DMS53 treated with DMSO at 0.1 percent for 48 hours (cell line): Measurements from ENCODE around the gene BBX.
A peak's percentile ranks its signal among the peaks of the same experiment; 100 is the strongest.

Experiments
- DNase-seq: peaks from one replicate; lab custom pipeline; 2025; ENCODE audit not compliant: unreplicated experiment; lab: John Stamatoyannopoulos, UW

The BBX gene

GRCh38 chr3:107598926-107599771, 76.4 kb downstream of the BBX start:
- peak; percentile 55 for DNase-seq

DNA sequence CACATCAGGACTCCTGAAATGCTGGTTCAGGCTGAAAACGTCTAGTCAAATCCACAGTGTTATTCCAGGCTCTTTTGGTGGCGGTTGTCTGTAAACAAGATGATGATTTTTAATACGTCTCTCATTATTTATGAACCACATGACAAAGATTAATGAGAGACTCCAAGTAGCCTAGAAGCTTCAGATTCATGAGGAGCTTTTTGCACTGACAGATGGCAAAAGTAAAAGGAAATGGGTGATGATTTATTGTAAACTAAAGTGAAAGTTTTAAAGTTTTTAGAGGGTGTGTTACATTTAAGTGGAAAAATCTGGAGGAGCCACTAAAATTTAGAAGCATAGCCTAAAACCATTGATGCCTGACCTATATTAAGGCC, 77.0 kb downstream of the BBX start:
- no peak for DNase-seq

- no peak for DNase-seq
Measured at GRCh38 chr3:107600780-107601179, 78.0 kb downstream of the BBX start.

GRCh38 chr3:107604057-107604822, 81.5 kb downstream of the BBX start:
- DNase-seq = no peak

GRCh38 chr3:107611775-107612469, 89.2 kb downstream of the BBX start:
- no peak for DNase-seq

DNA sequence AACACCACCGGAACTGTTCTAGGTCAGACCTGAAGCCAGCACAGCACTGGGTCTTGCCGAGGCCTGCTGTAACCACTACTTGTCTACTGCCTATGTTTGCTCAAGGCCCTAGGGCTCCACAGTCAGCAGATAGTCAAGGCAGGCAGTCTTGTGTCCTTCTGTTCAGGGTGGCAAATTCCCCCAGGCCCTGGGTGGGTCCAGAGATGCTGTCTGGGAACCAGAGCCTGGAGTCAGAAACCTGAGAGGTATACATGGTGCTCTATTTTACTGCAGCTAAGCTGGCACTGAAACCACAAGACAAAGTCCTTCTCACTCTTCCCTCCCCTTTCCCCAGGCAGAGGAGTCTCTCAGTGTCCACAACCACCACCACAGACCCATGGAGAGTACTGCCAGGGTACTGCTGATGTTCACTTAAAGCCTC, 89.9 kb downstream of the BBX start:
- DNase-seq = no peak

DNA sequence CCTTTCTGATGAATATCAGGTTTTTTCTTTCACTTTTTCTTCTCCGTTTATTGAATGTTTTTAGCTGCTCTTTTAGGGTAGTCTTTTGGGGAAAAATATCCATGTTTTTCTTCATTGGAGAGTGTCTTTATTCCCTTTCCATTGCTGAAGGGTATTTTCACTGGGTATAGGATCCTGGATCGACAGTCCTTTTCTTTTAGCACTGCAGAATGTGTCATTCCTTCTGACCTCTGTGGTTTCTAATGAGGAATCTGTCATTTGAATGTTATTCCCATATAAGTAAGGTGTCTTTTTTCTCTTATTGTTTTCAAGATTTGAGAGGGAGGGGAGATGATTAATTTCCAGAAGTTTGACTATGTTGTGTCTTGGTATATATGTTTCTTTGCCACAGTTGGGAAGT, 96.8 kb downstream of the BBX start:
- DNase-seq = no peak

GRCh38 chr3:107620534-107620933, 97.8 kb downstream of the BBX start:
- DNase-seq = no peak

DNA sequence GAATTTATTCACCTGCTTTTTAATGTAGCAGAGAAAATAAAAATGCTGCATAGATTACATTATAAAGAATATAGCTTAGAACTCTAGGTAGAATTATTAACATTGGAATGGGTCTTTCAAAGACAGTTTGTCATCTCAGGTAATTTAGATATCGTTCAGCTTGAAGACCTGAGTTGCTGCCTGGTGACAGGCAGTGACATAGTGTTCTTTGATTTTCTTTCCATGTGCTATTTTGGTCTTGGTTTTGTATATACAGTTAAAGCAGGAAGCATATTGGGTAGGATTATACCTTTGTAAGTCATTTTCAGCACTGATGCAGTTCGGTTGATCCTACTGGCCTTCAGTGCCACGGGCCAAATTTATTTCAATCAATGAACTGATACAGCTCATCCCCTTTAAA, 98.7 kb downstream of the BBX start:
- DNase-seq = no peak

GRCh38 chr3:107627962-107628542, 105.3 kb downstream of the BBX start:
- no peak for DNase-seq

- no peak for DNase-seq
Measured at GRCh38 chr3:107629566-107629965, 106.8 kb downstream of the BBX start.

DNA sequence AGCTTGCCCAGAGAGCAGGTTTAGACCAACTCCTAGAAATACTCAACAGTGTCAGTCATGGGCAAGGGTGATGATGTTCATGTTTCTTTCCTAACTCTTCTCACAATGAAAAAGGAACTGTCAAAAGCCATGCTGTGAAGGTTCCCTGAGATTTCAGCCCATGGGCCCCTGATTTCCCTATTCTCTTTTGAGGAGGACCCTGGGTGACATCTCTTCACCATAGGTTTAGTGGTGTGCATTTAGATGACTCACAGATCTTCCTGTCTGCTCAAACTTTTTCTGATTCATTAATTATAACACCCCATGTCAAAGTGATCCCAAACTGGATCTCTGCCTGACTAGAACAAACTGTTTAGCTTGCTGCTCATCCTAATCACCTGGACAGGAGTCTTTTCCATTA, 108.0 kb downstream of the BBX start:
- no peak for DNase-seq

GRCh38 chr3:107632576-107632975, 109.8 kb downstream of the BBX start:
- no peak for DNase-seq

DNA sequence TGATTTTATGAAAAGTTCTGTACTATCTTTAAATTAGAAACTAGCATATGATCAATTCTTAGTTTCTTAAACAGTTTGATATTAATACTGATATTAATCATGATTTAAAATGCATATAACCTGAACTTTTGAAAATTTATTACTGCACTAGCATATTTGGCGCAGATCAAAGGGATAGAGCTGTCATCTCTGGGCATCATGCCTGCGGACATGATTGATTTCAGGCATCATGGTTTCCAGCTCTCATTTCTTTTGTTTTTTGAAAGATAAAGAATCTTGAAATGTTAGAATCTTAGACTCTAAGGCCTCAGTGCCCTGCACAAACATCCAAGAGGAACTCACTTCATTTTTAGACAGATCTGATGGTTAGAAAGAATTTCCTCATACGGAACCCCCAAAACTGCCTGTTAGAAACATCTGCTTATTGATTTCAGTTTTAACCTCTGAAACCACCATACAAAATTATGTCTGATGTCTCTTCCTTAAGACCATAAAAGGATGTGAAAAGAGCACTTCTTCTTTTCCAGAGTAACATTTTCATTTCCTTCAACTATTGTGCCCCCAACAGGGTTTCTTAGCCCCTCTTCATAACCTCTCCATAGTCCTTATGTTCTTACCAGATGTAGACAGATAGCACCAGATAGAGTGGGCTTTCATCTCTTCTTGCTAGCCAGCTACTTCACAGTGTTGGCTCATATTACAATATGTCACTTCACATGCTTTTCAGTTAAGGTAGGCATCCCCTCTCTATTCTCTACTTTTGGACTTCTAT, 110.8 kb downstream of the BBX start:
- DNase-seq = no peak

DNA sequence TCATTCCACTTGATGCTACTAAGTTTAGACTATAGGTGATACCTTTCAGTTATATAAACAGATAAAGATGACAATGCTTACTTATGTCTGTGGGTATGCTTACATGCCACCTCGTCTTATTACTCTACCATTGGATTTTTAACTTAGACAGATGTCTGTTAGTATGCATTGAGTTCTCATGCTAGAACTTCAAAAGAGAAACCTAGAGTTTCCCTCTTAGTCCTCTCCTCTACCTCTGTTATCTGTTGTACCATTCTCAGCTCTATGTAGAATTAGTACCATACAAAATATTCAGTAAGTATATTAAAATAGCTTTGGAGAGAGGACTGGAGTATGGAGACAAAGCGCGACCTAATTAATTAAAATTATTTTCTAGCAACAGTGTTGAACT, 111.3 kb downstream of the BBX start:
- no peak for DNase-seq

DNA sequence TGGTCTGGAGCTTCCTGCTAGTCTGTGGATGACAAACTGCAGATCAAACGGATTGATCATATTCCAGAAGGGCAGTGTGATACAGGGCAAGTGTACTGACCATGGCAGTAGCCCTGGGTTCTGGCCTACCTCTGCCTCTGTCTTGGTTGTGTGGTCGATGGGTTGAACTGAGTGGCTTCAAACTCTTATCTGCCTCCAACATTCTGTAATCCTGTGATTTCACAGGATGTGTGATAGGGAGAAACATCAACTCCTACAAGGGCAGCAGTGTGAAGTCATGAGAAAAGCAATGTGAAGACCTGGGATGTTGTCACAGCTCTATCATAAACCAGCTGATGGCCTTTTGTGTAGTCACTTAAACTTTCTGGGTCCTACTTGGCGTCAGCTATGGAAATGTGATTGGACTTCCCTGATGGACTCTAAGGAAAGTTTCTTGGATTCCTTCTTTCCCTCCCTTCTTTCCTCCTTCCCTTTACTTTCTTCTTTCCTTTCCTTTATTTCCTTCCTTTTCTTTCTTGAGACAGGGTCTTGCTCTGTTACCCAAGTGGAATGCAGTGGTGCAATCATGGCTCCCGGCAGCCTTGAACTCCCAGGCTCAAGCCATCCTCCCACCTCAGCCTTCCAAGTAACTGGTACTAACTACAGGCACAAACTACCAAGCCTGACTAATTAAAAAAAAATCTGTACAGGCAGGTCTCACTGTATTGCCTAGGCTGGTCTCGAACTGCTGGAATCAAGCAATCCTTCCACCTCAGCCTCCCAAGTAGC, 114.8 kb downstream of the BBX start:
- DNase-seq = no peak

- DNase-seq = no peak
Measured at GRCh38 chr3:107641572-107642307, 119.0 kb downstream of the BBX start.

DNA sequence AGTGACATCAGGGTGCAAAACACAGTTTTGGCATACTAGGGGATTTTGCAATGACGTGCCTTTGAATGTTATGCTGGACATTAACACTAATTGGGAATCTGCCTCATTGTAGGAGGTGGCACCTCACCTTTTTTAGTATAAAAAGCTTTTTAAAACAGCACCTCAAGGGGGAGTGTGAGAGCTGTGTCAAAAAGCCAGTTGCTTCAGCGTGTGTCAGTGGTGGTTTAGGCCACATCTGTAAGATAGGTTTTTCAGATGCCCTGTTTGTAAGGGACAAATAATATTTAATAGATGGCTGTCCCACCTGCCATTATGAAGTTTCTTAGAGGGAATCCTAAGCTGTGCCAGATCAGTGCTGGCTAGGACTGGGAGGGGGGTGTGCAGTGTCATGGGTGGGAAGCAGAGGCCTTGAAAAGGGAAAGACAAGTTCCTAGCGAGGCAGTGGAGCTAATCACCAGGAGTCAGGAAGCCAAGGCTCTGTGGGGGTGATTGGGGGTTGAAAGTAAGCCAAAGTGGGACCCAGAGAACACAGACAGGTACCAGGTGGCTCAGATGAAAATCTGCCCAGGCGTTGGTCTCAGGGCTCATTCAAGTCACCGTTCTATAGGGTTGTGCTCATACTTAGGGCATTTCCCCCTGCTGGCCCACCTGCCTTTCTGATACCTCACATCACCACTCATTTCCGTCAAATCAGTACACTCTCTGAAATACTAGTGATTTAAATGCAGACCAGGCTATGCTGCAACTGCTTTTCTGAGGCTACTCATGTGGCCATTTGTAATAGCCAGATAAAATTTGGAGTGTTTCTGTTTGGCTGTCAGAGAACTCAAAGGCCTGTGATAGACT, 120.5 kb downstream of the BBX start:
- no peak for DNase-seq
